ENCODE data around the gene CDHR2. TPM values are rescaled to one million over a fixed set of nuclear protein-coding genes. Genes with fewer than 3 reads are reported as not detected.

CDHR2 gene
- total and polyA plus RNA-seq, 8 donors: 0.13 to 18.7 (median 9.7) TPM

- intact Hi-C loops (cut with DNase I; ENCODE audit: low total_unique reads): no loop called here
- H3K27me3 ChIP-seq: peaks cover 0 to 8% (median 0%) of the 10 kb centered on the region in 3 donors
- no peak for TF ChIP-seq EP300 (IDR thresholded peaks at IDR 0.05)
- TF ChIP-seq, protein P1, sequence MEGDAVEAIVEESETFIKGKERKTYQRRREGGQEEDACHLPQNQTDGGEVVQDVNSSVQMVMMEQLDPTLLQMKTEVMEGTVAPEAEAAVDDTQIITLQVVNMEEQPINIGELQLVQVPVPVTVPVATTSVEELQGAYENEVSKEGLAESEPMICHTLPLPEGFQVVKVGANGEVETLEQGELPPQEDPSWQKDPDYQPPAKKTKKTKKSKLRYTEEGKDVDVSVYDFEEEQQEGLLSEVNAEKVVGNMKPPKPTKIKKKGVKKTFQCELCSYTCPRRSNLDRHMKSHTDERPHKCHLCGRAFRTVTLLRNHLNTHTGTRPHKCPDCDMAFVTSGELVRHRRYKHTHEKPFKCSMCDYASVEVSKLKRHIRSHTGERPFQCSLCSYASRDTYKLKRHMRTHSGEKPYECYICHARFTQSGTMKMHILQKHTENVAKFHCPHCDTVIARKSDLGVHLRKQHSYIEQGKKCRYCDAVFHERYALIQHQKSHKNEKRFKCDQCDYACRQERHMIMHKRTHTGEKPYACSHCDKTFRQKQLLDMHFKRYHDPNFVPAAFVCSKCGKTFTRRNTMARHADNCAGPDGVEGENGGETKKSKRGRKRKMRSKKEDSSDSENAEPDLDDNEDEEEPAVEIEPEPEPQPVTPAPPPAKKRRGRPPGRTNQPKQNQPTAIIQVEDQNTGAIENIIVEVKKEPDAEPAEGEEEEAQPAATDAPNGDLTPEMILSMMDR (IDR thresholded peaks at IDR 0.05): no peak
- no peak for TF ChIP-seq POLR2AphosphoS5 (IDR thresholded peaks at IDR 0.05)
- TF ChIP-seq POLR2A (IDR thresholded peaks at IDR 0.05): no peak
- no peak for DNase-seq
- no peaks in the 10 kb centered on the region for H3K36me3 ChIP-seq
- no peaks in the 10 kb centered on the region for H3K4me1 ChIP-seq
- WGBS, 5 donors: 82 to 90% (median 90%) methylated on average over 10 to 12 of the region's 12 CpGs
- no peak overlapping the region for H3K4me3 ChIP-seq
- H3K9me3 ChIP-seq: peaks cover 5 to 22% (median 18%) of the 10 kb centered on the region in 4 donors
- H3K27ac ChIP-seq: no peak overlapping the region
Observed at GRCh38 chr5:176581361-176581760, 32.2 kb downstream of the CDHR2 start.

DNA sequence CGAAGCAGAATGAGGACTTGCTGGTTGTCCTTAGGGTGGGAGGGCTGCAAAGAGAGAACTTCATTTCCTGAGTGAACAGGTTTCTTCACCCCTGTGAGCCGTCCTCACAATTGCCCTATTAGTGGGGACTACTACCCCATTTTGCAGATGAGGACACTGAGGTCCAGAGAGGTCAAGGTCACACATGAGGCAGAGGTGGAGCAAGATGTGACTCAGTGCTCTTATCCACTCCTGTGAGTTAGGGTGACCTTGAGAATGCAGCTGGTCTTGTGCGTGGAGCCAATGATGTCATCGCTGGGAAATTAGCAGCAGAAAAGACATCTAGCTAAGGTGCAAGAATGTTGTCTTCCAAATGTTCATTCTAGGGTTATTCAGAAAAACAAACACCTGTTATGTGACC, 33.9 kb downstream of the CDHR2 start:
- no peak overlapping the region for H3K4me3 ChIP-seq
- no peak overlapping the region for H3K27ac ChIP-seq
- intact Hi-C loops (cut with DNase I; ENCODE audit: low total_unique reads): no loop called here
- WGBS, 5 donors: 75 to 81% (median 78%) methylated on average over 4 of the region's 4 CpGs
- no peaks in the 10 kb centered on the region for H3K36me3 ChIP-seq
- no peak for TF ChIP-seq EP300 (IDR thresholded peaks at IDR 0.05)
- TF ChIP-seq, protein P1 (IDR thresholded peaks at IDR 0.05): no peak
- no peak for TF ChIP-seq POLR2AphosphoS5 (IDR thresholded peaks at IDR 0.05)
- no peak for TF ChIP-seq POLR2A (IDR thresholded peaks at IDR 0.05)
- H3K9me3 ChIP-seq: peaks cover 5 to 22% (median 18%) of the 10 kb centered on the region in 4 donors
- DNase-seq: no peak
- H3K27me3 ChIP-seq: no peaks in the 10 kb centered on the region
- no peaks in the 10 kb centered on the region for H3K4me1 ChIP-seq

DNA sequence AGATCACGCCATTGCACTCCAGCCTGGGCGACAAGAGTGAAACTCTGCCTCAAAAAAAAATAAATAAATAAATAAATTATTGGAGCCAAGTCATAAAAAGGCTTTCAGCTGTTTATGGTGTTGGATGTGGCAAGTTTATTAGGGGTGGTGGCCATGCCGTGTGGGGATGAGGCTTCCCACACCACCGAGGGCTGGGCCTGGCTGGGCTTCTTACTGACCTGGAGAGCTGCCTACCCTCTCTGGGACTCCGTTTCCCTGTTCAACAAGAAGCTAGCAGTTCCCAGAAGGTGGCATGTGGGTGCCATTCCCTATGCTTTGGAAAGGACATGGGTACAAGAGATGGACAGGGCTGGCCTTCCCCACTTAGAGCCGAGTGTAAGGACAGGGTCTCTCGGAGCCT, 38.3 kb downstream of the CDHR2 start:
- TF ChIP-seq POLR2A (IDR thresholded peaks at IDR 0.05): no peak
- no peak for TF ChIP-seq POLR2AphosphoS5 (IDR thresholded peaks at IDR 0.05)
- no peak for TF ChIP-seq EP300 (IDR thresholded peaks at IDR 0.05)
- TF ChIP-seq, protein P1 (IDR thresholded peaks at IDR 0.05): no peak
- no peaks in the 10 kb centered on the region for H3K27me3 ChIP-seq
- WGBS, 5 donors: 76 to 91% (median 87%) methylated on average over 7 of the region's 7 CpGs
- DNase-seq: no peak
- H3K9me3 ChIP-seq: peaks cover 5 to 22% (median 18%) of the 10 kb centered on the region in 4 donors
- intact Hi-C loops (cut with DNase I; ENCODE audit: low total_unique reads): no loop called here
- H3K4me1 ChIP-seq: no peaks in the 10 kb centered on the region
- no peak overlapping the region for H3K27ac ChIP-seq
- H3K36me3 ChIP-seq: no peaks in the 10 kb centered on the region
- no peak overlapping the region for H3K4me3 ChIP-seq

- no peak for DNase-seq
Observed at GRCh38 chr5:176588297-176588696, 39.2 kb downstream of the CDHR2 start.

More at GRCh38 chr5:176588297-176588696, 39.2 kb downstream of the CDHR2 start:
- Histone ChIP-seq H3K4me1 (no peaks in the 10 kb centered on the region), H3K4me3 (no peak overlapping the region), H3K36me3 (no peaks in the 10 kb centered on the region), H3K9me3 (peaks cover 5 to 22% (median 18%) of the 10 kb centered on the region in 4 donors), H3K27ac (no peak overlapping the region), H3K27me3 (peaks cover 0 to under 1% (median 0%) of the 10 kb centered on the region in 3 donors)
- no peak for TF ChIP-seq EP300 (IDR thresholded peaks at IDR 0.05)
- TF ChIP-seq POLR2AphosphoS5 (IDR thresholded peaks at IDR 0.05): no peak
- no peak for TF ChIP-seq POLR2A (IDR thresholded peaks at IDR 0.05)
- TF ChIP-seq, protein P1 (IDR thresholded peaks at IDR 0.05): no peak
- intact Hi-C loops (cut with DNase I; ENCODE audit: low total_unique reads): no loop called here

Measured in stomach (tissue), 9 donors.